ENCODE results near the gene PLEKHG7.

DNA sequence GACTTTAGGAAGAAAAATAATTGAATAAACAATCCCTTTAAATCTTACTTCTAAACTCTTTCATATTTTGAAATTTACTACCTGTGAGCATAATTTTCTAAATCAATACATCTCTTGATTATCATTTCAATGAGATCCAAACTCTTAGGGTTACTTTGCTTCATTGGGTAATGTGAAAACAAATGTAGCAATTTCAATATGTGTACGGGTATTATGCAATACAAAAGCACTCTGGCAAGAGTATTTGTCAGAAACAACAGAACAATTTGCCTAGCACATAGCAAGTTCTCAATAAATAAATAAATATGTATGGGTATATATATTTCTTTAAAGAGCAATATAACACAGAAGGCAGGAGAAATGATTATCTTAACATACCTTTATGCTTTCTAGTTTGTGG, 77.1 kb downstream of the PLEKHG7 start:
- TF ChIP-seq, protein P1, sequence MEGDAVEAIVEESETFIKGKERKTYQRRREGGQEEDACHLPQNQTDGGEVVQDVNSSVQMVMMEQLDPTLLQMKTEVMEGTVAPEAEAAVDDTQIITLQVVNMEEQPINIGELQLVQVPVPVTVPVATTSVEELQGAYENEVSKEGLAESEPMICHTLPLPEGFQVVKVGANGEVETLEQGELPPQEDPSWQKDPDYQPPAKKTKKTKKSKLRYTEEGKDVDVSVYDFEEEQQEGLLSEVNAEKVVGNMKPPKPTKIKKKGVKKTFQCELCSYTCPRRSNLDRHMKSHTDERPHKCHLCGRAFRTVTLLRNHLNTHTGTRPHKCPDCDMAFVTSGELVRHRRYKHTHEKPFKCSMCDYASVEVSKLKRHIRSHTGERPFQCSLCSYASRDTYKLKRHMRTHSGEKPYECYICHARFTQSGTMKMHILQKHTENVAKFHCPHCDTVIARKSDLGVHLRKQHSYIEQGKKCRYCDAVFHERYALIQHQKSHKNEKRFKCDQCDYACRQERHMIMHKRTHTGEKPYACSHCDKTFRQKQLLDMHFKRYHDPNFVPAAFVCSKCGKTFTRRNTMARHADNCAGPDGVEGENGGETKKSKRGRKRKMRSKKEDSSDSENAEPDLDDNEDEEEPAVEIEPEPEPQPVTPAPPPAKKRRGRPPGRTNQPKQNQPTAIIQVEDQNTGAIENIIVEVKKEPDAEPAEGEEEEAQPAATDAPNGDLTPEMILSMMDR (IDR thresholded peaks at IDR 0.05 in 2 of 3, conservative IDR thresholded peaks at IDR 0.05 in 1 of 3; ENCODE audit: insufficient read depth in 2 of 3, low read depth in 1 of 3, low read length in 3 of 3): no peak
- no peak for TF ChIP-seq POLR2A (conservative IDR thresholded peaks at IDR 0.05)
- TF ChIP-seq GTF2F1 (IDR thresholded peaks at IDR 0.05; ENCODE audit: low read depth, low read length): no peak
- TF ChIP-seq, protein P2, sequence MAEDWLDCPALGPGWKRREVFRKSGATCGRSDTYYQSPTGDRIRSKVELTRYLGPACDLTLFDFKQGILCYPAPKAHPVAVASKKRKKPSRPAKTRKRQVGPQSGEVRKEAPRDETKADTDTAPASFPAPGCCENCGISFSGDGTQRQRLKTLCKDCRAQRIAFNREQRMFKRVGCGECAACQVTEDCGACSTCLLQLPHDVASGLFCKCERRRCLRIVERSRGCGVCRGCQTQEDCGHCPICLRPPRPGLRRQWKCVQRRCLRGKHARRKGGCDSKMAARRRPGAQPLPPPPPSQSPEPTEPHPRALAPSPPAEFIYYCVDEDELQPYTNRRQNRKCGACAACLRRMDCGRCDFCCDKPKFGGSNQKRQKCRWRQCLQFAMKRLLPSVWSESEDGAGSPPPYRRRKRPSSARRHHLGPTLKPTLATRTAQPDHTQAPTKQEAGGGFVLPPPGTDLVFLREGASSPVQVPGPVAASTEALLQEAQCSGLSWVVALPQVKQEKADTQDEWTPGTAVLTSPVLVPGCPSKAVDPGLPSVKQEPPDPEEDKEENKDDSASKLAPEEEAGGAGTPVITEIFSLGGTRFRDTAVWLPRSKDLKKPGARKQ (CRISPR knock-in tag; IDR thresholded peaks at IDR 0.05): no peak
- no peak for TF ChIP-seq PHB2 (IDR thresholded peaks at IDR 0.05; ENCODE audit: low read depth)
